Loucy (cell line): ENCODE results near the gene ITSN2.

Source experiments
- H2AFZ ChIP-seq: fragments of 200-600 bp; sonication (generic); 2 replicates; pipeline ENCODE4 v1.6.0; 2016; ENCODE audit warnings: antibody characterized with exemption, mild to moderate bottlenecking, low read length, moderate library complexity
- H3F3A ChIP-seq: fragments of 200-600 bp; 2 replicates; pipeline ENCODE4 v1.6.0; 2016; ENCODE audit warnings: antibody characterized with exemption, low read depth, mild to moderate bottlenecking
- H3K27me3 ChIP-seq: fragments of 200-600 bp; sonication (generic); 2 replicates; pipeline ENCODE4 v1.6.1; 2014; ENCODE audit warnings: low read length, mild to moderate bottlenecking; ENCODE audit not compliant: insufficient read depth, poor library complexity, severe bottlenecking
- H3K36me3 ChIP-seq: fragments of 200-600 bp; sonication (generic); 2 replicates; pipeline ENCODE4 v1.6.1; 2016; ENCODE audit warnings: low read length; ENCODE audit not compliant: insufficient read depth
- H3K4me1 ChIP-seq: fragments of 200-600 bp; sonication (generic); 2 replicates; pipeline ENCODE4 v1.5.1; 2014; ENCODE audit warnings: low read length, mild to moderate bottlenecking; ENCODE audit not compliant: insufficient read depth, poor library complexity, severe bottlenecking
- H3K4me2 ChIP-seq: fragments of 200-600 bp; sonication (generic); 2 replicates; pipeline ENCODE4 v1.6.0; 2014; ENCODE audit warnings: antibody characterized with exemption, low read length, low read depth, mild to moderate bottlenecking; ENCODE audit not compliant: poor library complexity, severe bottlenecking
- H3K4me3 ChIP-seq: fragments of 200-600 bp; sonication (generic); 2 replicates; pipeline ENCODE4 v1.5.1; 2014; ENCODE audit warnings: low read length, mild to moderate bottlenecking, mixed read lengths; ENCODE audit not compliant: poor library complexity, severe bottlenecking
- H3K79me2 ChIP-seq: fragments of 200-600 bp; sonication (generic); 2 replicates; pipeline ENCODE4 v1.6.1; 2014; ENCODE audit warnings: low read length; ENCODE audit not compliant: insufficient read depth
- H3K9ac ChIP-seq: fragments of 200-600 bp; sonication (generic); 2 replicates; pipeline ENCODE4 v1.6.0; 2014; ENCODE audit warnings: mild to moderate bottlenecking, low read depth, low read length, moderate library complexity; ENCODE audit not compliant: poor library complexity, severe bottlenecking
- H3K9me2 ChIP-seq: fragments of 200-600 bp; sonication (generic); replicated peaks from 2 replicates; pipeline ENCODE4 v1.6.1; 2016; ENCODE audit warnings: low read depth, low read length, mixed read lengths
- H3K9me3 ChIP-seq: fragments of 200-600 bp; sonication (generic); 2 replicates; pipeline ENCODE4 v1.6.1; 2014; ENCODE audit warnings: mild to moderate bottlenecking, antibody characterized with exemption, low read length, low read depth; ENCODE audit not compliant: insufficient read depth
- H4K20me1 ChIP-seq: fragments of 200-600 bp; sonication (generic); 2 replicates; pipeline ENCODE4 v1.6.0; 2014; ENCODE audit warnings: antibody characterized with exemption, low read length, mild to moderate bottlenecking; ENCODE audit not compliant: insufficient read depth, poor library complexity, severe bottlenecking
- CTCF ChIP-seq: fragments of 200-600 bp; sonication (generic); conservative IDR thresholded peaks from 2 replicates; pipeline ENCODE4 v1.5.1; 2014; ENCODE audit warnings: mild to moderate bottlenecking, antibody characterized with exemption, low read length
- EZH2phosphoT487 ChIP-seq: fragments of 200-600 bp; IDR thresholded peaks from 2 replicates; pipeline ENCODE4 v1.6.1; 2018; ENCODE audit warnings: antibody characterized with exemption, mild to moderate bottlenecking, moderate library complexity, borderline replicate concordance

Gene ITSN2

DNA sequence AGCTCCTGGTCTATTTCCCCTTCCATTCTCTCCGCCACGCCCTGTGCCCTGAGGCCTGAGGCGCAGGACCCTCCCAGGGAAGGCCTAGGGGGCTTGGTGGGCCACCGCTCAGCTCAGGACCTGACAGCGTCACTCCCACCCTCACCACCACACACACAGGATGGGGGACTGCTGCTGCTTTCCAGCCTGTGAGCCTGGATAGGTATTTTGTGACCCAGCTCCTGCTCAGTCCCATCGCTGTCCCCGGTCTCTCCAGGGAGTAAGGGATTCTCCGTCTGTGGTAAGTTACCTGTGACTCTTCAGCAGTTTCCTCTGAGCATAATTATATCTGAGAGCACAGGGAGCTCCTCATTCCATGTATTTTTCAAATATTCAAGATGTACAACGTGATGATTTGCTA, 169.2 kb downstream of the ITSN2 start:
- H3K9me3 ChIP-seq: no peaks in the 10 kb centered on the region
- no peaks in the 10 kb centered on the region for H4K20me1 ChIP-seq
- H3K4me2 ChIP-seq: no peak overlapping the region
- H2AFZ ChIP-seq: no peak overlapping the region
- no peaks in the 10 kb centered on the region for H3F3A ChIP-seq
- no peaks in the 10 kb centered on the region for H3K79me2 ChIP-seq
- H3K4me3 ChIP-seq: no peak overlapping the region
- H3K36me3 ChIP-seq: no peaks in the 10 kb centered on the region
- no peak for TF ChIP-seq EZH2phosphoT487
- no peak for TF ChIP-seq CTCF
- no peaks in the 10 kb centered on the region for H3K9me2 ChIP-seq
- no peak overlapping the region for H3K9ac ChIP-seq
- no peaks in the 10 kb centered on the region for H3K4me1 ChIP-seq
- no peaks in the 10 kb centered on the region for H3K27me3 ChIP-seq

GRCh38 chr2:24190503-24190902, 169.8 kb downstream of the ITSN2 start:
- no peak overlapping the region for H3K9ac ChIP-seq
- H3K4me1 ChIP-seq: no peaks in the 10 kb centered on the region
- H3K9me2 ChIP-seq: no peaks in the 10 kb centered on the region
- TF ChIP-seq CTCF (no peak), EZH2phosphoT487 (no peak)
- no peaks in the 10 kb centered on the region for H3K9me3 ChIP-seq
- H3K4me3 ChIP-seq: no peak overlapping the region
- no peak overlapping the region for H3K4me2 ChIP-seq
- H3K79me2 ChIP-seq: no peaks in the 10 kb centered on the region
- H3F3A ChIP-seq: no peaks in the 10 kb centered on the region
- no peak overlapping the region for H2AFZ ChIP-seq
- H3K27me3 ChIP-seq: no peaks in the 10 kb centered on the region
- no peaks in the 10 kb centered on the region for H3K36me3 ChIP-seq
- H4K20me1 ChIP-seq: no peaks in the 10 kb centered on the region

DNA sequence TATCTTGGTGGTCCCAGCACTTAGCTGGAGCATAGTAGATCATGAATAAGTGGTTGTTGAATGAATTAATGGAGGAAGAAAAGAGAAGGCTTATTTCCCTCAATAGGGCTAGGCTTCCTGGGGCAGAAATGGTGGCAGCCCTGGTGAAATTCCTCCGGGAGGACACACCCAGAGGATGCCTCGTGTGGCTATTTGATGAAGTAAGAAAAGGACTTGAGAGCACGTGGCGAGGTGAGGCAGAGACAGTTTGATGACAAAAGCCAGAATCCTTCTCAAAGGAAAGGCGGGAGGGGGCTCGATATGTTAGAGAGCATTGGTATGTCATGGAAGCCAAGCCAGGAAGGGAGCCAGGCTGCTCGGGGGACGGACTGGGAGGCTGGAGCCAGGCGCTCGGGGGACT, 170.8 kb downstream of the ITSN2 start:
- no peak overlapping the region for H2AFZ ChIP-seq
- no peaks in the 10 kb centered on the region for H3K79me2 ChIP-seq
- TF ChIP-seq CTCF (no peak), EZH2phosphoT487 (no peak)

More for the DNA sequence above, 170.8 kb downstream of the ITSN2 start:
- no peak overlapping the region for H3K4me2 ChIP-seq
- no peaks in the 10 kb centered on the region for H3K36me3 ChIP-seq
- H3K9ac ChIP-seq: no peak overlapping the region
- H3K27me3 ChIP-seq: no peaks in the 10 kb centered on the region
- no peaks in the 10 kb centered on the region for H4K20me1 ChIP-seq
- no peaks in the 10 kb centered on the region for H3K9me3 ChIP-seq
- H3K9me2 ChIP-seq: no peaks in the 10 kb centered on the region
- H3F3A ChIP-seq: no peaks in the 10 kb centered on the region
- no peaks in the 10 kb centered on the region for H3K4me1 ChIP-seq
- H3K4me3 ChIP-seq: no peak overlapping the region
